ENCODE results near the gene GEMIN7.

The GEMIN7 gene

GRCh38 chr19:45140533-45140932 lies 61.5 kb downstream of the GEMIN7 start:
- no peak overlapping the region for H3K27ac ChIP-seq
- TF ChIP-seq ZFX (IDR thresholded peaks at IDR 0.05), result no peak
- TF ChIP-seq CTCF (conservative IDR thresholded peaks at IDR 0.05), result no peak
